ENCODE measurements around the gene EXOC4.

- TF ChIP-seq CTCF (IDR thresholded peaks at IDR 0.05; ENCODE audit: low read depth, low read length, poor library complexity, severe bottlenecking) (no peak), EZH2phosphoT487 (IDR thresholded peaks at IDR 0.05; ENCODE audit: borderline replicate concordance, low read length) (no peak)
Measured at GRCh38 chr7:133436014-133436428, 183.1 kb downstream of the EXOC4 start.

Measured in DOHH2 (cell line).